ENCODE results near the gene GATA6. TPM values are rescaled to one million over a fixed set of nuclear protein-coding genes. Genes with fewer than 3 reads are reported as not detected.

Gene GATA6
- total RNA-seq, 1 experiment from 2014 or later: 3.3 TPM

DNA sequence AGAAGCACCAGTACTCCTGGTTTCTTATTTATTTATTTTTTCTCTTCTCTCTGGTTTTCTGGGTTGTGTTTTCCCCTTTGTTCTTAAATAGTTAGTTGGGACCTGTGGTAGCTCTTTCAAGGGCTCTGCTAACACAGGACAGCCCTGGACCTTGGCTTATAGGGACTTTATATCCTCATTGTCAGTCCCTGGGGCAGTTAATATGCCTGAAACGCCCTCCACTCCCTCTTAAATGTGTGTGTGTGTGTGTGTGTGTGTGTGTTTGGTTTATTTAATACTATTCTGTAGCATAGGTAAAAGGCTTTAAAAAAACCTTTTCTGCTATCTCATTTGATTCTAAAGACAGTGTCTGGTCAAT, 54.6 kb downstream of the GATA6 start:
- ATAC-seq: no peak
- Histone ChIP-seq H3K9ac (ENCODE audit: low read length) (no peak overlapping the region), H3K9me2 (ENCODE audit: insufficient read depth) (no peaks in the 10 kb centered on the region), H3K27me3 (ENCODE audit: insufficient read depth, low read length) (no peaks in the 10 kb centered on the region), H4K20me1 (ENCODE audit: insufficient read depth) (no peaks in the 10 kb centered on the region), H3K79me2 (ENCODE audit: insufficient read depth, low read length) (no peaks in the 10 kb centered on the region), H3K4me1 (ENCODE audit: control insufficient read depth in 1 of 2, insufficient read depth in 2 of 2, low read length in 2 of 2) (peaks cover 10 to 13% of the 10 kb centered on the region in 2 experiments; a peak in 3 of 4 replicates), H3K27ac (ENCODE audit: low read depth, low read length) (no peak overlapping the region), H3K4me2 (ENCODE audit: low read length) (peak overlapping the region; percentile 42), H2AFZ (ENCODE audit: low read depth, low read length, poor library complexity, severe bottlenecking) (no peak overlapping the region), H3K36me3 (ENCODE audit: control insufficient read depth in 1 of 2, insufficient read depth in 2 of 2, low read length in 2 of 2) (no peaks in the 10 kb centered on the region), H3K9me3 (ENCODE audit: control insufficient read depth in 1 of 2, insufficient read depth in 1 of 2, low read depth in 1 of 2, low read length in 2 of 2) (no peaks in the 10 kb centered on the region), H3K4me3 (replicated peaks in 1 of 2; ENCODE audit: low read depth in 1 of 2, low read length in 2 of 2) (no peak overlapping the region)
- ChIA-PET POLR2A (interaction anchor here (1.0 kb wide), 1 partner anchor 11 kb away, joined by 4 read pairs; no protein-coding TSS in a partner anchor), CTCF (interaction anchor here (0.9 to 2.7 kb wide), 2 partner anchors 226 to 339 kb away, joined by 3 to 5 read pairs; no protein-coding TSS in a partner anchor), RAD21 (ENCODE audit: low non-redundant PET in 1 of 2, low total read pairs in 2 of 2, uncharacterized antibody in 2 of 2, unreplicated experiment in 2 of 2) (interaction anchor here in 1 of 2 experiments (0.8 kb wide), 1 partner anchor 339 kb away, joined by 3 read pairs; no protein-coding TSS in a partner anchor)
- TF ChIP-seq, protein P1, sequence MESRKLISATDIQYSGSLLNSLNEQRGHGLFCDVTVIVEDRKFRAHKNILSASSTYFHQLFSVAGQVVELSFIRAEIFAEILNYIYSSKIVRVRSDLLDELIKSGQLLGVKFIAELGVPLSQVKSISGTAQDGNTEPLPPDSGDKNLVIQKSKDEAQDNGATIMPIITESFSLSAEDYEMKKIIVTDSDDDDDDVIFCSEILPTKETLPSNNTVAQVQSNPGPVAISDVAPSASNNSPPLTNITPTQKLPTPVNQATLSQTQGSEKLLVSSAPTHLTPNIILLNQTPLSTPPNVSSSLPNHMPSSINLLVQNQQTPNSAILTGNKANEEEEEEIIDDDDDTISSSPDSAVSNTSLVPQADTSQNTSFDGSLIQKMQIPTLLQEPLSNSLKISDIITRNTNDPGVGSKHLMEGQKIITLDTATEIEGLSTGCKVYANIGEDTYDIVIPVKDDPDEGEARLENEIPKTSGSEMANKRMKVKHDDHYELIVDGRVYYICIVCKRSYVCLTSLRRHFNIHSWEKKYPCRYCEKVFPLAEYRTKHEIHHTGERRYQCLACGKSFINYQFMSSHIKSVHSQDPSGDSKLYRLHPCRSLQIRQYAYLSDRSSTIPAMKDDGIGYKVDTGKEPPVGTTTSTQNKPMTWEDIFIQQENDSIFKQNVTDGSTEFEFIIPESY (IDR thresholded peaks at IDR 0.05; ENCODE audit: extremely low read depth, insufficient replicate concordance, low read length): no peak
- peak; percentile 0; the same call in 1 of the 2 replicates for TF ChIP-seq SIN3A (IDR thresholded peaks at IDR 0.05; ENCODE audit: low read depth)
- TF ChIP-seq CEBPB (IDR thresholded peaks at IDR 0.05; ENCODE audit: low read depth): no peak
- TF ChIP-seq, protein P2, sequence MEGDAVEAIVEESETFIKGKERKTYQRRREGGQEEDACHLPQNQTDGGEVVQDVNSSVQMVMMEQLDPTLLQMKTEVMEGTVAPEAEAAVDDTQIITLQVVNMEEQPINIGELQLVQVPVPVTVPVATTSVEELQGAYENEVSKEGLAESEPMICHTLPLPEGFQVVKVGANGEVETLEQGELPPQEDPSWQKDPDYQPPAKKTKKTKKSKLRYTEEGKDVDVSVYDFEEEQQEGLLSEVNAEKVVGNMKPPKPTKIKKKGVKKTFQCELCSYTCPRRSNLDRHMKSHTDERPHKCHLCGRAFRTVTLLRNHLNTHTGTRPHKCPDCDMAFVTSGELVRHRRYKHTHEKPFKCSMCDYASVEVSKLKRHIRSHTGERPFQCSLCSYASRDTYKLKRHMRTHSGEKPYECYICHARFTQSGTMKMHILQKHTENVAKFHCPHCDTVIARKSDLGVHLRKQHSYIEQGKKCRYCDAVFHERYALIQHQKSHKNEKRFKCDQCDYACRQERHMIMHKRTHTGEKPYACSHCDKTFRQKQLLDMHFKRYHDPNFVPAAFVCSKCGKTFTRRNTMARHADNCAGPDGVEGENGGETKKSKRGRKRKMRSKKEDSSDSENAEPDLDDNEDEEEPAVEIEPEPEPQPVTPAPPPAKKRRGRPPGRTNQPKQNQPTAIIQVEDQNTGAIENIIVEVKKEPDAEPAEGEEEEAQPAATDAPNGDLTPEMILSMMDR (IDR thresholded peaks at IDR 0.05 in 2 of 3, conservative IDR thresholded peaks at IDR 0.05 in 1 of 3; ENCODE audit: borderline replicate concordance in 1 of 3, insufficient read depth in 1 of 3, low read depth in 2 of 3, low read length in 2 of 3): no peak
- TF ChIP-seq EGR1 (IDR thresholded peaks at IDR 0.05; ENCODE audit: low read depth): no peak
- no peak for DNase-seq (ENCODE audit: low read depth, low spot score)
- intact Hi-C loops (cut with micrococcal nuclease): loop anchor here (1.0 to 10.0 kb wide), 2 partner anchors 141 to 336 kb away; no protein-coding TSS in a partner anchor
- no TSS peak for BruUV-seq (replicated peaks)

Data from HCT116 (cell line).